SW 1271 (cell line): ENCODE measurements around the gene LGALS7.

ENCODE experiments used
- DNase-seq, 2 experiments: peaks; one replicate each; lab custom pipeline; 2025; lab: John Stamatoyannopoulos, UW

Gene LGALS7

GRCh38 chr19:38739440-38740256 is 33.7 kb downstream of the LGALS7 start:
- no peak for DNase-seq

GRCh38 chr19:38737921-38738737 is 35.2 kb downstream of the LGALS7 start:
- DNase-seq, result no peak

GRCh38 chr19:38737281-38737865 is 35.9 kb downstream of the LGALS7 start:
- no peak for DNase-seq

- peak in 1 of 2 experiments; percentile 20 for DNase-seq
These were observed 36.7 kb downstream of the LGALS7 start for GRCh38 chr19:38736413-38737280.

GRCh38 chr19:38736036-38736412 is 37.3 kb downstream of the LGALS7 start:
- DNase-seq, result no peak

- no peak for DNase-seq
These were observed 38.0 kb downstream of the LGALS7 start for GRCh38 chr19:38735257-38735686.

- peak in 1 of 2 experiments; percentile 22 for DNase-seq
These were observed 38.7 kb downstream of the LGALS7 start for GRCh38 chr19:38734426-38735256.

GRCh38 chr19:38734176-38734425 is 39.2 kb downstream of the LGALS7 start:
- DNase-seq, result no peak

- no peak for DNase-seq
These were observed 39.7 kb downstream of the LGALS7 start for GRCh38 chr19:38733493-38734175.

GRCh38 chr19:38733241-38733492 is 40.1 kb downstream of the LGALS7 start:
- no peak for DNase-seq

GRCh38 chr19:38731654-38732301 is 41.5 kb downstream of the LGALS7 start:
- no peak for DNase-seq

- no peak for DNase-seq
These were observed 42.4 kb downstream of the LGALS7 start for GRCh38 chr19:38730731-38731589.

- DNase-seq, result no peak
These were observed 42.9 kb downstream of the LGALS7 start for GRCh38 chr19:38730470-38730730.

GRCh38 chr19:38729653-38730469 is 43.5 kb downstream of the LGALS7 start:
- peak in 1 of 2 experiments; percentile 36 for DNase-seq

GRCh38 chr19:38728752-38729541 is 44.4 kb downstream of the LGALS7 start:
- no peak for DNase-seq

GRCh38 chr19:38727868-38728660 is 45.3 kb downstream of the LGALS7 start:
- DNase-seq, result no peak

- no peak for DNase-seq
These were observed 45.9 kb downstream of the LGALS7 start for GRCh38 chr19:38727306-38727867.
